ENCODE data around the gene CDK14.

GRCh38 chr7:91187061-91187460 is 590.9 kb downstream of the CDK14 start:
- TF ChIP-seq CTCF (conservative IDR thresholded peaks at IDR 0.05 in 1 of 2, IDR thresholded peaks at IDR 0.05 in 1 of 2; ENCODE audit: low read depth in 1 of 2, low read length in 2 of 2) (no peak), EZH2 (IDR thresholded peaks at IDR 0.05; ENCODE audit: low read length, missing control alignments) (no peak)

All from fibroblast of lung (primary cell).